Measurements from ENCODE around the gene TRAPPC5. TPM values are rescaled to one million over a fixed set of nuclear protein-coding genes. Genes with fewer than 3 reads are reported as not detected.
A peak's percentile ranks its signal among the peaks of the same experiment; 100 is the strongest.

TRAPPC5 gene
- total RNA-seq, 1 donor from 2014 or later = 110 TPM

DNA sequence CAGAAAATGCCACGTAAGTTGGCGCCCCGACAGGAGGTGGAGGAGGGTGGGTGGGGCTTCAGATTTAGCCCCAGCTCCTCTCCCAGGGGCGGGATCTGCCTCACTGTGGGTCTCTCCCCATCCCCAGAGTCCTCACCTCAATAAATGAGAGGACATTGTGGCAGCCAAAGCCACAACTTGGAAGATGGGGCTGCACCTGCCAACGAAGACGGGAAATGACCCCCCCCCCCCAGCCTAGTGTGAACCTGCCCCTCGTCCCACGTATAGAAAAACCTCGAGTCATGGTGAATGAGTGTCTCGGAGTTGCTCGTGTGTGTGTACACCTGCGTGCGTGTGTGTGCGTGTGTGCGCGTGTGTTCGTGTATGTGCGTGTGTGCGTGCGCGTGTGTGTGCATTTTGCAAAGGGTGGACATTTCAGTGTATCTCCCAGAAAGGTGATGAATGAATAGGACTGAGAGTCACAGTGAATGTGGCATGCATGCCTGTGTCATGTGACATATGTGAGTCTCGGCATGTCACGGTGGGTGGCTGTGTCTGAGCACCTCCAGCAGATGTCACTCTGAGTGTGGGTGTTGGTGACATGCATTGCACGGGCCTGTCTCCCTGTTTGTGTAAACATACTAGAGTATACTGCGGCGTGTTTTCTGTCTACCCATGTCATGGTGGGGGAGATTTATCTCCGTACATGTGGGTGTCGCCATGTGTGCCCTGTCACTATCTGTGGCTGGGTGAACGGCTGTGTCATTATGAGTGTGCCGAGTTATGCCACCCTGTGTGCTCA, 1.5 kb upstream of the TRAPPC5 start:
- H3K4me1 ChIP-seq (ENCODE audit: insufficient read depth, low read length) = peaks cover 8% of the 10 kb centered on the region
- DNase-seq (ENCODE audit: low read depth) (no peak), FAIRE-seq (no peak)
- TF ChIP-seq EZH2 (IDR thresholded peaks at IDR 0.05; ENCODE audit: insufficient read depth, low read length) = no peak
- TF ChIP-seq, protein P1, sequence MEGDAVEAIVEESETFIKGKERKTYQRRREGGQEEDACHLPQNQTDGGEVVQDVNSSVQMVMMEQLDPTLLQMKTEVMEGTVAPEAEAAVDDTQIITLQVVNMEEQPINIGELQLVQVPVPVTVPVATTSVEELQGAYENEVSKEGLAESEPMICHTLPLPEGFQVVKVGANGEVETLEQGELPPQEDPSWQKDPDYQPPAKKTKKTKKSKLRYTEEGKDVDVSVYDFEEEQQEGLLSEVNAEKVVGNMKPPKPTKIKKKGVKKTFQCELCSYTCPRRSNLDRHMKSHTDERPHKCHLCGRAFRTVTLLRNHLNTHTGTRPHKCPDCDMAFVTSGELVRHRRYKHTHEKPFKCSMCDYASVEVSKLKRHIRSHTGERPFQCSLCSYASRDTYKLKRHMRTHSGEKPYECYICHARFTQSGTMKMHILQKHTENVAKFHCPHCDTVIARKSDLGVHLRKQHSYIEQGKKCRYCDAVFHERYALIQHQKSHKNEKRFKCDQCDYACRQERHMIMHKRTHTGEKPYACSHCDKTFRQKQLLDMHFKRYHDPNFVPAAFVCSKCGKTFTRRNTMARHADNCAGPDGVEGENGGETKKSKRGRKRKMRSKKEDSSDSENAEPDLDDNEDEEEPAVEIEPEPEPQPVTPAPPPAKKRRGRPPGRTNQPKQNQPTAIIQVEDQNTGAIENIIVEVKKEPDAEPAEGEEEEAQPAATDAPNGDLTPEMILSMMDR (IDR thresholded peaks at IDR 0.05; ENCODE audit: insufficient read depth, low read depth, low read length) = no peak
- no peaks in the 10 kb centered on the region for H3K36me3 ChIP-seq (ENCODE audit: insufficient read depth, low read length)
- no peak overlapping the region for H3K27ac ChIP-seq (ENCODE audit: low read depth, low read length)
- Mint-ChIP-seq H3K27me3 (ENCODE audit: low read depth, unreplicated experiment) (peaks cover 35% of the 10 kb centered on the region), H3K4me1 (ENCODE audit: low read depth, unreplicated experiment) (no peaks in the 10 kb centered on the region), H3K36me3 (ENCODE audit: low read depth, unreplicated experiment) (peaks cover 1% of the 10 kb centered on the region), H3K27ac (ENCODE audit: unreplicated experiment) (no peak overlapping the region), H3K9me3 (ENCODE audit: unreplicated experiment) (no peaks in the 10 kb centered on the region), H3K4me3 (ENCODE audit: unreplicated experiment) (peak overlapping the region; percentile 80)
- H3K79me2 ChIP-seq (ENCODE audit: insufficient read depth, low read length) = peaks cover 13% of the 10 kb centered on the region
- no peak overlapping the region for H3K4me2 ChIP-seq (ENCODE audit: low read length)
- no peak overlapping the region for H3K4me3 ChIP-seq (ENCODE audit: insufficient read depth, low read depth, low read length)
- H4K20me1 ChIP-seq (ENCODE audit: insufficient read depth, low read length) = peaks cover 22% of the 10 kb centered on the region
- no peak overlapping the region for H2AFZ ChIP-seq (ENCODE audit: low read depth, low read length)
- H3K27me3 ChIP-seq (ENCODE audit: insufficient read depth, low read length) = peaks cover 5% of the 10 kb centered on the region
- no peak overlapping the region for H3K9ac ChIP-seq (ENCODE audit: low read length)
- H3K9me3 ChIP-seq (ENCODE audit: insufficient read depth, low read depth, low read length) = no peaks in the 10 kb centered on the region

DNA sequence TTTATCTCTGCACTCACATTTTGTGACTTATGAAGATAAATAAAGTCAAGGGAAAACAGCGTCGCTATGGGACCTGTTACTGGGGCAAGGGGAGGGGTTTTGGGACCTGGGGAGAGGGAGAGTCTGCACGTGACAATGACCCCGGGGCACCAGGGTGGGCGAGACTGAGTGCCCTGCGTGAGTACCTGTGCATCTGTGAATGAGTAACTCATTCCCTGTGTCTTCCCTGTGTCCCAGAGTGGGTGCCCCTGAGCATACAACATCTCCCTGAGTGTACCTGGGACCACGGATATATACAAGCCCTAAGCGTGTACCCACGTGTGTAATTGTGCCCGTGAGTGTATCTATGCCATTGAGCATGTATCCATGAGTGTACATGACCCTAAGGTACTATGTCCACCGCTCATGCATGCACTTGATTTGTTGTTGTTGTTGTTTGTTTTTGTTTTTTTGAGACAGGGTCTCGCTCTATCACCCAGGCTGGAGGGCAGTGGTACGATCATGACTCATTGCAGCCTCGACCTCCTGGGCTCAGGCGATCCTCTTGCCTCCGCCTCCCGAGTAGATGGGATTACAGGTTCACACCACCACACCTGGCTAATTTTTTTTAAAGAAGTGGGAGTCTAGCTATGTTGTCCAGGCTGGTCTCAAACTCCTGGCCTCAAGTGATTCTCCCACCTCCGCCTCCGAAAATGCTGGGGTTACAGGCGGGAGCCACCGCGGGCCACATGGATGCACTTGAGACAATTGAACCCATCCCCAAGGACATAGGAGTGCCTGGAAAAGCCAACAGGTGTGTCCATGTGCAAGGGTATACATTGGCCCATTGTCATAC, 645 bp upstream of the TRAPPC5 start:
- H2AFZ ChIP-seq (ENCODE audit: low read depth, low read length) = peak overlapping the region; percentile 92
- TF ChIP-seq EZH2 (IDR thresholded peaks at IDR 0.05; ENCODE audit: insufficient read depth, low read length) = no peak

DNA sequence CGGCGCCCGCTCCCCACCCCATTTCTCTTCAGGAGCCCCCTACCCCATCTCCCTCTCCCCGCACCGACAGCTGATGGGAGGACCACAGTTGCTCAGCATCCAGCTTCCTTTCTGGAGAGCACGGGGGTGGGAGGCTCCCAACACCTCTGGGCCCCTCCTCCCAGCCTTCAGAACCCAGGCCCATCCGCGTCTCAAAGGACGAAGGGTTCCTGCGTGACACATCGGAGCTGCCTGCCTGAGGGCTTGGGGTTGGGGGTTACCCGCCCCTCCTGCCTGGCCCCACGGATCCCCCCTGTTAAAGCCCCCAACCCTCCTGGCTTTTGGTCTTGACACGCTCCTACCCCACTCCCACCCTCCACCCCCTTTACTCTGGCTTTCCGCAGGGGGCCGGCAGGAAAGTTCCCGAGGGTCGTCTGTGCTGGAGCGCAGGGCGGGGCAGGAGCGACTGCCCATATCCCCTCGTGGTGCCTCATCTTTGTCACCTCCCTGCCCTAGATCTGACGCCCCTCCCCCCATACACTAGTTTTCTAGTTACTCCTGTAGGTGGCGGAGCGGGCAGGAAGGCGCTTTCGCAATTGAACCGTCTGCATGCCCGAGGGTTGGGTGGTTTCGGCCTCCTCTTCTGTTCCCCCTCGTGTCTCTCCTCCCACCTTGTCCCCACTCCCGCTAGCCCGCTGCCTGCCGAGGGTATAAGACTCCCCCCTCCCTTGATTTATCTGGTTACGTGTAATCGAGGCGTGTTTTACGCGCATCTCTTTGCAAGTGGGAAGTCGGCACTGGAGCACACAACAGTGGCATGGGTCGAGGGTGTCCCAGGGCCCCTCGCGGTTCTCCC, 924 bp downstream of the TRAPPC5 start:
- peaks cover 13% of the 10 kb centered on the region for H3K79me2 ChIP-seq (ENCODE audit: insufficient read depth, low read length)
- H3K4me1 Mint-ChIP-seq (ENCODE audit: low read depth, unreplicated experiment) = no peaks in the 10 kb centered on the region
- peaks cover 26% of the 10 kb centered on the region for H3K27me3 Mint-ChIP-seq (ENCODE audit: low read depth, unreplicated experiment)
- H3K9me3 ChIP-seq (ENCODE audit: insufficient read depth, low read depth, low read length) = no peaks in the 10 kb centered on the region
- H3K9ac ChIP-seq (ENCODE audit: low read length) = peak overlapping the region; percentile 97
- H2AFZ ChIP-seq (ENCODE audit: low read depth, low read length) = peak overlapping the region; percentile 89
- TF ChIP-seq EZH2 (IDR thresholded peaks at IDR 0.05; ENCODE audit: insufficient read depth, low read length) = no peak
- TF ChIP-seq, protein P1 (IDR thresholded peaks at IDR 0.05; ENCODE audit: insufficient read depth, low read depth, low read length) = no peak
- no peak overlapping the region for H3K27ac Mint-ChIP-seq (ENCODE audit: unreplicated experiment)
- H3K36me3 Mint-ChIP-seq (ENCODE audit: low read depth, unreplicated experiment) = peaks cover 6% of the 10 kb centered on the region
- peaks cover 5% of the 10 kb centered on the region for H3K27me3 ChIP-seq (ENCODE audit: insufficient read depth, low read length)
- no peaks in the 10 kb centered on the region for H3K9me3 Mint-ChIP-seq (ENCODE audit: unreplicated experiment)
- peak overlapping the region; percentile 65 for H3K27ac ChIP-seq (ENCODE audit: low read depth, low read length)
- H3K4me3 ChIP-seq (ENCODE audit: insufficient read depth, low read depth, low read length) = peak overlapping the region; percentile 87
- peak; percentile 35 for DNase-seq (ENCODE audit: low read depth)
- peaks cover 8% of the 10 kb centered on the region for H3K4me1 ChIP-seq (ENCODE audit: insufficient read depth, low read length)
- H4K20me1 ChIP-seq (ENCODE audit: insufficient read depth, low read length) = peaks cover 30% of the 10 kb centered on the region
- peak overlapping the region; percentile 98 for H3K4me2 ChIP-seq (ENCODE audit: low read length)
- FAIRE-seq = no peak
- H3K4me3 Mint-ChIP-seq (ENCODE audit: unreplicated experiment) = peak overlapping the region; percentile 89
- no peaks in the 10 kb centered on the region for H3K36me3 ChIP-seq (ENCODE audit: insufficient read depth, low read length)

More for the DNA sequence above, 645 bp upstream of the TRAPPC5 start:
- H3K27me3 Mint-ChIP-seq (ENCODE audit: low read depth, unreplicated experiment) = peaks cover 35% of the 10 kb centered on the region
- H3K27me3 ChIP-seq (ENCODE audit: insufficient read depth, low read length) = peaks cover 5% of the 10 kb centered on the region
- peak overlapping the region; percentile 66 for H3K27ac Mint-ChIP-seq (ENCODE audit: unreplicated experiment)
- H3K4me1 Mint-ChIP-seq (ENCODE audit: low read depth, unreplicated experiment) = no peaks in the 10 kb centered on the region
- H3K9me3 Mint-ChIP-seq (ENCODE audit: unreplicated experiment) = no peaks in the 10 kb centered on the region
- H3K79me2 ChIP-seq (ENCODE audit: insufficient read depth, low read length) = peaks cover 13% of the 10 kb centered on the region
- H4K20me1 ChIP-seq (ENCODE audit: insufficient read depth, low read length) = peaks cover 23% of the 10 kb centered on the region
- DNase-seq (ENCODE audit: low read depth) (no peak), FAIRE-seq (no peak)
- H3K4me1 ChIP-seq (ENCODE audit: insufficient read depth, low read length) = peaks cover 8% of the 10 kb centered on the region
- no peak overlapping the region for H3K27ac ChIP-seq (ENCODE audit: low read depth, low read length)
- H3K4me3 ChIP-seq (ENCODE audit: insufficient read depth, low read depth, low read length) = peak overlapping the region; percentile 87
- peak overlapping the region; percentile 80 for H3K4me3 Mint-ChIP-seq (ENCODE audit: unreplicated experiment)
- H3K36me3 Mint-ChIP-seq (ENCODE audit: low read depth, unreplicated experiment) = peaks cover 1% of the 10 kb centered on the region
- no peak overlapping the region for H3K9ac ChIP-seq (ENCODE audit: low read length)
- H3K4me2 ChIP-seq (ENCODE audit: low read length) = peak overlapping the region; percentile 98
- H3K9me3 ChIP-seq (ENCODE audit: insufficient read depth, low read depth, low read length) = no peaks in the 10 kb centered on the region
- H3K36me3 ChIP-seq (ENCODE audit: insufficient read depth, low read length) = no peaks in the 10 kb centered on the region
